Keratinocyte (primary cell): ENCODE data around the gene ABAT. TPM values are rescaled to one million over a fixed set of nuclear protein-coding genes. Genes with fewer than 3 reads are reported as not detected.

Experiments used
- DNase-seq: peaks from one replicate; pipeline ENCODE4 v3.0.0-alpha.2; 2011; ENCODE audit warnings: low read depth, missing footprints, low spot score
- FAIRE-seq: peaks from 2 replicates; lab custom pipeline; 2011; peaks lifted over from hg19 to GRCh38; lab: Jason Lieb, UNC
- H2AFZ ChIP-seq: 2 replicates; pipeline ENCODE4 v1.6.0; 2012; ENCODE audit warnings: low read length, control low read depth, inconsistent platforms; ENCODE audit not compliant: control insufficient read depth
- H3K27ac ChIP-seq: 2 replicates; pipeline ENCODE4 v1.5.1; 2011; ENCODE audit warnings: low read length; ENCODE audit not compliant: control insufficient read depth, insufficient read depth
- H3K27me3 ChIP-seq: 3 replicates; pipeline ENCODE4 v1.6.0; 2011; ENCODE audit warnings: low read length; ENCODE audit not compliant: control insufficient read depth, insufficient read depth; ENCODE audit errors: extremely low read depth
- H3K36me3 ChIP-seq, 2 experiments: 2 replicates in 1 of 2; 3 replicates in 1 of 2; pipeline ENCODE4 v1.5.1; 2011; ENCODE audit warnings: low read length in 2 of 2, mild to moderate bottlenecking in 1 of 2; ENCODE audit not compliant: control insufficient read depth in 2 of 2, insufficient read depth in 2 of 2; ENCODE audit errors: extremely low read depth in 1 of 2
- H3K4me1 ChIP-seq: 3 replicates; pipeline ENCODE4 v1.5.1; 2011; ENCODE audit warnings: low read length; ENCODE audit not compliant: control insufficient read depth, insufficient read depth; ENCODE audit errors: extremely low read depth
- H3K4me2 ChIP-seq: 3 replicates; pipeline ENCODE4 v1.6.0; 2011; ENCODE audit warnings: low read depth, low read length; ENCODE audit not compliant: control insufficient read depth, insufficient read depth; ENCODE audit errors: extremely low read depth
- H3K4me3 ChIP-seq, 3 experiments: fragments of 200-600 bp in 1 of 3; sonication (generic) in 1 of 3; 2 replicates in 2 of 3; 3 replicates in 1 of 3; pipeline ENCODE4 v1.5.1; 2011 to 2016; ENCODE audit warnings: low read length in 3 of 3, mild to moderate bottlenecking in 3 of 3, control low read depth in 2 of 3, inconsistent platforms in 1 of 3, low read depth in 1 of 3, mixed read lengths in 1 of 3, mixed run types in 1 of 3, moderate library complexity in 1 of 3; ENCODE audit not compliant: control insufficient read depth in 2 of 3, insufficient read depth in 2 of 3; ENCODE audit errors: extremely low read depth in 1 of 3
- H3K79me2 ChIP-seq: 2 replicates; pipeline ENCODE4 v1.6.0; 2012; ENCODE audit warnings: low read length; ENCODE audit not compliant: control insufficient read depth, insufficient read depth
- H3K9ac ChIP-seq: 3 replicates; pipeline ENCODE4 v1.6.0; 2011; ENCODE audit warnings: low read length; ENCODE audit not compliant: control insufficient read depth, insufficient read depth; ENCODE audit errors: extremely low read depth
- H3K9me1 ChIP-seq: 3 replicates; pipeline ENCODE4 v1.6.0; 2011; ENCODE audit warnings: low read length; ENCODE audit not compliant: control insufficient read depth, insufficient read depth; ENCODE audit errors: extremely low read depth
- H3K9me3 ChIP-seq: 2 replicates; pipeline ENCODE4 v1.5.1; 2012; ENCODE audit warnings: low read depth, low read length; ENCODE audit not compliant: control insufficient read depth
- H4K20me1 ChIP-seq: 3 replicates; pipeline ENCODE4 v1.6.0; 2011; ENCODE audit warnings: low read length; ENCODE audit not compliant: control insufficient read depth, insufficient read depth; ENCODE audit errors: extremely low read depth
- CTCF ChIP-seq, 3 experiments: IDR thresholded peaks in 1 of 3; conservative IDR thresholded peaks in 1 of 3; optimal IDR thresholded peaks in 1 of 3; 2 replicates in 2 of 3; 3 replicates in 1 of 3; pipeline versions ENCODE3 to v1.5.1; 2011; ENCODE audit warnings: low read length in 3 of 3, mild to moderate bottlenecking in 3 of 3, moderate library complexity in 2 of 3, control low read depth in 1 of 3, inconsistent platforms in 1 of 3; ENCODE audit not compliant: insufficient read depth in 2 of 3; ENCODE audit errors: extremely low read depth in 1 of 3
- EZH2 ChIP-seq: IDR thresholded peaks from one replicate; pipeline ENCODE4 v1.6.1; 2012; ENCODE audit warnings: inconsistent platforms, mild to moderate bottlenecking, low read length, moderate library complexity
- dilution Hi-C: fragments of 300-500 bp; cut with MboI; formaldehyde crosslinking; loops from one replicate; pipeline ENCODE4 v1.7.0; 2020; ENCODE audit warnings: low sequenced_read_pairs; ENCODE audit not compliant: extremely low pct_ligation_motif_present
- polyA plus RNA-seq, 5 experiments: library from polyadenylated mRNA; depleted of rRNA in 3 of 5; stranded (reverse) in 3 of 5; stranded (forward) in 1 of 5; unstranded in 1 of 5; fragments of >200 nt; gene quantifications; 1 replicate in 1 of 5; 2 replicates in 3 of 5; 3 replicates in 1 of 5; pipeline versions ENCODE4 v1.2.1 to v1.2.3, GENCODE V29; 2011 to 2012; ENCODE audit warnings: missing spikeins in 2 of 5, low read depth in 1 of 5, low replicate concordance in 1 of 5

Gene ABAT
- polyA plus RNA-seq, 1 donor (not counting 4 experiments of a cell fraction or from before 2014, with no cell fraction given) = 13.7 TPM

GRCh38 chr16:8716052-8716451 lies 41.6 kb downstream of the ABAT start:
- peaks cover 4% of the 10 kb centered on the region for H3K9me3 ChIP-seq
- no peak overlapping the region for H2AFZ ChIP-seq
- no peak overlapping the region for H3K4me2 ChIP-seq
- TF ChIP-seq CTCF (optimal IDR thresholded peaks at IDR 0.05 in 1 of 3, IDR thresholded peaks at IDR 0.05 in 1 of 3, conservative IDR thresholded peaks at IDR 0.05 in 1 of 3; ENCODE audit: extremely low read depth in 1 of 3, insufficient read depth in 2 of 3, low read length in 3 of 3) (no peak), EZH2 (no peak)
- H4K20me1 ChIP-seq = no peaks in the 10 kb centered on the region
- H3K27ac ChIP-seq = no peak overlapping the region
- no peak for DNase-seq
- no peaks in the 10 kb centered on the region for H3K27me3 ChIP-seq
- dilution Hi-C loops = no loop called here
- no peaks in the 10 kb centered on the region for H3K79me2 ChIP-seq
- no peaks in the 10 kb centered on the region for H3K36me3 ChIP-seq
- no peak overlapping the region for H3K9ac ChIP-seq
- H3K9me1 ChIP-seq = no peaks in the 10 kb centered on the region
- no peak overlapping the region for H3K4me3 ChIP-seq
- FAIRE-seq = no peak
- H3K4me1 ChIP-seq = no peaks in the 10 kb centered on the region

GRCh38 chr16:8716592-8716991 lies 42.2 kb downstream of the ABAT start:
- no peak overlapping the region for H2AFZ ChIP-seq
- dilution Hi-C loops = no loop called here
- peaks cover 4% of the 10 kb centered on the region for H3K9me3 ChIP-seq
- no peaks in the 10 kb centered on the region for H3K36me3 ChIP-seq
- peak; percentile 33 for DNase-seq
- TF ChIP-seq CTCF (optimal IDR thresholded peaks at IDR 0.05 in 1 of 3, IDR thresholded peaks at IDR 0.05 in 1 of 3, conservative IDR thresholded peaks at IDR 0.05 in 1 of 3; ENCODE audit: extremely low read depth in 1 of 3, insufficient read depth in 2 of 3, low read length in 3 of 3) (no peak), EZH2 (no peak)
- no peak overlapping the region for H3K4me3 ChIP-seq
- H3K4me2 ChIP-seq = no peak overlapping the region
- H3K27me3 ChIP-seq = no peaks in the 10 kb centered on the region
- no peaks in the 10 kb centered on the region for H3K79me2 ChIP-seq
- H3K9me1 ChIP-seq = no peaks in the 10 kb centered on the region
- no peak overlapping the region for H3K9ac ChIP-seq
- H3K27ac ChIP-seq = no peak overlapping the region
- H3K4me1 ChIP-seq = no peaks in the 10 kb centered on the region
- FAIRE-seq = peak; percentile 78
- no peaks in the 10 kb centered on the region for H4K20me1 ChIP-seq
